Hepatocyte (in vitro differentiated cells): ENCODE results near the gene FNIP2. TPM values are rescaled to one million over a fixed set of nuclear protein-coding genes. Genes with fewer than 3 reads are reported as not detected.

ENCODE experiments used
- DNase-seq: peaks from one replicate; pipeline ENCODE4 v3.0.0-alpha.2; 2016; ENCODE audit warnings: low spot score
- H2AFZ ChIP-seq: fragments of 200-600 bp; sonication (generic); 2 replicates; pipeline ENCODE4 v1.6.0; 2016; ENCODE audit warnings: antibody characterized with exemption, mild to moderate bottlenecking
- H3K27ac ChIP-seq: fragments of 200-600 bp; sonication (generic); 2 replicates; pipeline ENCODE4 v1.5.1; 2016; ENCODE audit warnings: mild to moderate bottlenecking
- H3K27me3 ChIP-seq: fragments of 200-600 bp; sonication (generic); 2 replicates; pipeline ENCODE4 v1.6.1; 2016
- H3K36me3 ChIP-seq: fragments of 200-600 bp; sonication (generic); replicated peaks from 2 replicates; pipeline ENCODE4 v1.5.1; 2016; ENCODE audit warnings: low read depth; ENCODE audit not compliant: insufficient read depth
- H3K4me1 ChIP-seq: fragments of 200-600 bp; sonication (generic); 2 replicates; pipeline ENCODE4 v1.5.1; 2016; ENCODE audit warnings: mild to moderate bottlenecking, moderate library complexity; ENCODE audit not compliant: insufficient read depth
- H3K4me2 ChIP-seq: fragments of 200-600 bp; sonication (generic); 2 replicates; pipeline ENCODE4 v1.6.0; 2016
- H3K4me3 ChIP-seq: fragments of 200-600 bp; sonication (generic); 2 replicates; pipeline ENCODE4 v1.5.1; 2016; ENCODE audit warnings: mild to moderate bottlenecking
- H3K79me2 ChIP-seq: fragments of 200-600 bp; sonication (generic); 2 replicates; pipeline ENCODE4 v1.6.0; 2017; ENCODE audit warnings: mild to moderate bottlenecking
- H3K9me2 ChIP-seq: fragments of 200-600 bp; sonication (generic); replicated peaks from 2 replicates; pipeline ENCODE4 v1.6.0; 2017; ENCODE audit warnings: mild to moderate bottlenecking; ENCODE audit not compliant: insufficient read depth
- H3K9me3 ChIP-seq: fragments of 200-600 bp; sonication (generic); 2 replicates; pipeline ENCODE4 v1.5.1; 2016; ENCODE audit warnings: low read depth, mild to moderate bottlenecking
- H4K20me1 ChIP-seq: fragments of 200-600 bp; sonication (generic); 2 replicates; pipeline ENCODE4 v1.6.0; 2016; ENCODE audit warnings: mild to moderate bottlenecking; ENCODE audit not compliant: insufficient read depth, poor library complexity, severe bottlenecking
- EZH2 ChIP-seq: fragments of 200-600 bp; sonication (generic); IDR thresholded peaks from 2 replicates; pipeline ENCODE4 v1.6.1; 2016; ENCODE audit warnings: antibody characterized with exemption, mild to moderate bottlenecking, borderline replicate concordance
- EZH2phosphoT487 ChIP-seq: fragments of 200-600 bp; sonication (generic); IDR thresholded peaks from one replicate; pipeline ENCODE4 v1.6.1; 2018; ENCODE audit warnings: antibody characterized with exemption, mild to moderate bottlenecking, low read depth, moderate library complexity; ENCODE audit not compliant: unreplicated experiment, severe bottlenecking
- WGBS: methylation state at CpG from one replicate; pipeline ENCODE4 v1.1.6; 2016; ENCODE audit warnings: low lambda C conversion rate; ENCODE audit errors: missing lambda C conversion rate; 5-methylcytosine and 5-hydroxymethylcytosine counted together
- polyA plus RNA-seq: library from polyadenylated mRNA; unstranded; fragments of >200 nt; fragmentation: Nextera tagmentation; extraction: Ambion mirVana; gene quantifications from 2 replicates; pipeline ENCODE4 v1.2.1, GENCODE V29; 2016
- total RNA-seq: library from RNA; depleted of rRNA; stranded (reverse); fragments of >200 nt; gene quantifications from 2 replicates; pipeline ENCODE4 v1.2.3, GENCODE V29; 2014
- TF ChIP-seq, protein P1 (sequence below): fragments of 200-600 bp; sonication (generic); IDR thresholded peaks from 2 replicates; pipeline ENCODE4 v1.5.1; 2016; ENCODE audit warnings: antibody characterized with exemption, mild to moderate bottlenecking; ENCODE audit not compliant: poor library complexity

Gene FNIP2
- total and polyA plus RNA-seq, 2 experiments from 2014 or later, result 20.8 to 61.0 TPM

DNA sequence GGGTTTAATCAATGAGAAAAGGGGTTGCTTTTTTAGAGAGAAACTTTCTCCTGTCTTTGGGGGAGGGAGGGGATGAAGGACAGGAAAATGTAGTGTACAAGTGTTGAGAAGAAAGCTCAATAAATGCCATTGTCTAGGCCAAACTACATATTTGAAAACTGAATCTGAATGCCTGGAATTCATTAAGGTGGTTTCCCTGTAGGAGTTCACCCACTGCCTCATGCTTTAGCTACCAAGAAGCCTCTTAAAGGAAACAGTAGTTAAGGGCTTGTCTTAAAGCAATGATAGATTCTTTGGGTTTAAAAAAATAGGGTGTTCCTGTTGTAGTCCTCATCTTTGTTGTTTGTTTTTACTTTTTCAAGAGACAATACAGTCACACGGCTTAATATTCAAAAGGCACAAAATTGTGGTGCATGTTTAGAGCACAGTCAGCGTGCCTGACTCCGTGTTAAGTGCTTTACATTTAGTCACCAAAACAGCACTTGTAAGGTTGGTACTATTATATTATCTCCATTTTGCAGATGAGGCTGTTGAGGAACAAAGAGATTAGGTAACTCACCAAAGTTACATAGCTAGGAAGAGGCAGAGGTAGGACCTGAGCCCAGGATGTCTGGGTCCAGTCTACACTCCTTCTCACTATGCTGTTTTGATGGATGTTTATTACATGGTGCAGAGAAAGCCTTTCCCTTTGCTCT, 46.0 kb downstream of the FNIP2 start:
- H3K4me1 ChIP-seq, result peaks cover 25% of the 10 kb centered on the region
- no peaks in the 10 kb centered on the region for H3K36me3 ChIP-seq
- no peaks in the 10 kb centered on the region for H4K20me1 ChIP-seq
- WGBS, result 94% methylated on average over 3 of the region's 3 CpGs
- H3K9me2 ChIP-seq, result no peaks in the 10 kb centered on the region
- no peak overlapping the region for H3K4me3 ChIP-seq
- H3K27me3 ChIP-seq, result no peaks in the 10 kb centered on the region
- no peak overlapping the region for H2AFZ ChIP-seq
- H3K79me2 ChIP-seq, result peaks cover 66% of the 10 kb centered on the region
- no peak overlapping the region for H3K27ac ChIP-seq
- TF ChIP-seq, protein P1, sequence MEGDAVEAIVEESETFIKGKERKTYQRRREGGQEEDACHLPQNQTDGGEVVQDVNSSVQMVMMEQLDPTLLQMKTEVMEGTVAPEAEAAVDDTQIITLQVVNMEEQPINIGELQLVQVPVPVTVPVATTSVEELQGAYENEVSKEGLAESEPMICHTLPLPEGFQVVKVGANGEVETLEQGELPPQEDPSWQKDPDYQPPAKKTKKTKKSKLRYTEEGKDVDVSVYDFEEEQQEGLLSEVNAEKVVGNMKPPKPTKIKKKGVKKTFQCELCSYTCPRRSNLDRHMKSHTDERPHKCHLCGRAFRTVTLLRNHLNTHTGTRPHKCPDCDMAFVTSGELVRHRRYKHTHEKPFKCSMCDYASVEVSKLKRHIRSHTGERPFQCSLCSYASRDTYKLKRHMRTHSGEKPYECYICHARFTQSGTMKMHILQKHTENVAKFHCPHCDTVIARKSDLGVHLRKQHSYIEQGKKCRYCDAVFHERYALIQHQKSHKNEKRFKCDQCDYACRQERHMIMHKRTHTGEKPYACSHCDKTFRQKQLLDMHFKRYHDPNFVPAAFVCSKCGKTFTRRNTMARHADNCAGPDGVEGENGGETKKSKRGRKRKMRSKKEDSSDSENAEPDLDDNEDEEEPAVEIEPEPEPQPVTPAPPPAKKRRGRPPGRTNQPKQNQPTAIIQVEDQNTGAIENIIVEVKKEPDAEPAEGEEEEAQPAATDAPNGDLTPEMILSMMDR, result no peak
- TF ChIP-seq EZH2 (no peak), EZH2phosphoT487 (no peak)
- H3K9me3 ChIP-seq, result no peaks in the 10 kb centered on the region
- no peak for DNase-seq
- no peak overlapping the region for H3K4me2 ChIP-seq

DNA sequence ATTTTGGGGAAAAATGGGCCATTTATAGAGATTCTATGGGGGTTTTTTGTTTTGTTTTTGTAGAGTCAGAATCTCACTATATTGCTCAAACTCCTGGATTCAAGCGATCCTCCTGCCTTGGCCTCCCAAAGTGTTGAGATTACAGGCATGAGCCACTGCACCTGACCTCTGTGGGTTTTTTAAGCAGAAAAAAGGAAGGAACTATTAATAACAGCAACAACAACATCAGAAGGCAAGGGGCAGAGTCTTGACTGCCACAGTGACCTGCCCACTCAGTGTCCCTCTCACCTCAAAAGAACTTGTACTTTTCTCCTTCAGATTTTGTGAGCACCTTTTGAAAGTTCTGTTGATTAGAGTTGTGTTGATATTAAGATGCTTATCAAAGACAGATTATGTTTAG, 48.1 kb downstream of the FNIP2 start:
- TF ChIP-seq EZH2 (no peak), EZH2phosphoT487 (no peak)
- TF ChIP-seq, protein P1, result no peak
- H3K4me2 ChIP-seq, result no peak overlapping the region
- H3K4me1 ChIP-seq, result peaks cover 32% of the 10 kb centered on the region
- no peaks in the 10 kb centered on the region for H3K9me2 ChIP-seq
- H3K27me3 ChIP-seq, result no peaks in the 10 kb centered on the region
- H3K9me3 ChIP-seq, result no peaks in the 10 kb centered on the region
- 92% methylated on average over 1 of the region's 1 CpG for WGBS
- DNase-seq, result no peak
- H3K4me3 ChIP-seq, result no peak overlapping the region
- peaks cover 80% of the 10 kb centered on the region for H3K79me2 ChIP-seq
- no peaks in the 10 kb centered on the region for H3K36me3 ChIP-seq
- H4K20me1 ChIP-seq, result no peaks in the 10 kb centered on the region
- H2AFZ ChIP-seq, result no peak overlapping the region
- H3K27ac ChIP-seq, result no peak overlapping the region

DNA sequence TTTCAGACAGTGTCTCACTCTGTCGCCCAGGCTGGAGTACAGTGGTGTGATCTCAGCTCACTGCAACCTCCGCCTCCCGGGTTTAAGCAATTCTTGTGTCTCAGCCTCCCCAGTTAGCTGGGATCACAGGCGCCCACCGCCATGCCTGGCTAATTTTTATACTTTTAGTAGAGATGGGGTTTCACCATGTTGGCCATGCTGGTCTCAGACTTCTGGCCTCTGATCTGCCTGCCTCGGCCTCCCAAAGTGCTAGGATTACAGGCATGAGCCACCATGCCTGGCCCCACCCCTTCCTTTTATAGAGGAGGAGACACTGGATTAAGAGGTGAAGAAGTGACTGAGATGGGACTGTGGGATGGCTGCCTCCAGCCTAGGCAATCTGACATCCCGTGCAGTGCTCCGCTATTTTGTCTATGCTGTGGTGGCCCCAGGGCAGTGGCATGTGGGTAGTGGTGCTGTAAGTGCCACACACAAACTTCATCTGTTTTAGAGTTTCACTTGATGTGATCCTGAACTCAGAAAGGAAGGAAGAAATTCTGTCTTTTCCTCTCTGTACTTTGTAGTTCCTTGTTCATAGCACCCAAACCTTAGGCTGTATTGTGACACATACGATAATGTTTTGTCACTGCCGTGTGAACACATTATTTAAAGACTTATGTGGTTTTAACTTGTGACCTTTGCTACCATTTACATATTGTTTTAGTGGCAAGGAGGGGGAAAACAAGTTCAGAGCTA, 48.9 kb downstream of the FNIP2 start:
- Histone ChIP-seq H3K9me2 (no peaks in the 10 kb centered on the region), H4K20me1 (no peaks in the 10 kb centered on the region), H3K4me2 (peak overlapping the region; percentile 27), H3K36me3 (no peaks in the 10 kb centered on the region), H3K4me3 (no peak overlapping the region), H3K4me1 (peaks cover 28% of the 10 kb centered on the region), H3K79me2 (peaks cover 80% of the 10 kb centered on the region), H3K27me3 (no peaks in the 10 kb centered on the region), H3K9me3 (no peaks in the 10 kb centered on the region), H2AFZ (no peak overlapping the region), H3K27ac (peak overlapping the region; percentile 78)
- no peak for DNase-seq
- WGBS, result 86% methylated on average over 10 of the region's 10 CpGs
- TF ChIP-seq, protein P1, result no peak
- no peak for TF ChIP-seq EZH2phosphoT487
- TF ChIP-seq EZH2, result no peak
